Activated T-helper 17 cell treated with anti-CD3 and anti-CD28 coated beads, Interleukin-2, amount 50 U/mL, for 72 hours (primary cell): ENCODE data around the gene UPF3A. TPM values are rescaled to one million over a fixed set of nuclear protein-coding genes. Genes with fewer than 3 reads are reported as not detected.

ENCODE experiments used
- ATAC-seq: fragments of 150-1000 bp; cut with Tn5 transposase; replicated peaks from 2 replicates; pipeline ENCODE4 v1.10.0; 2021; ENCODE audit warnings: mild to moderate bottlenecking, moderate library complexity
- H3K27ac Mint-ChIP-seq: one replicate; pipeline ENCODE4 v1.8.0; 2022; ENCODE audit warnings: mixed read lengths
- H3K27me3 Mint-ChIP-seq: one replicate; pipeline ENCODE4 v1.8.0; 2022; ENCODE audit warnings: mixed read lengths
- H3K36me3 Mint-ChIP-seq: one replicate; pipeline ENCODE4 v1.8.0; 2022; ENCODE audit warnings: low read depth, mild to moderate bottlenecking, mixed read lengths
- H3K4me1 Mint-ChIP-seq: one replicate; pipeline ENCODE4 v1.8.0; 2022; ENCODE audit warnings: mixed read lengths
- H3K4me3 Mint-ChIP-seq: one replicate; pipeline ENCODE4 v1.8.0; 2022; ENCODE audit warnings: mild to moderate bottlenecking, mixed read lengths
- H3K9me3 Mint-ChIP-seq: one replicate; pipeline ENCODE4 v1.8.0; 2022; ENCODE audit warnings: mixed read lengths
- total RNA-seq, 2 donors: library from RNA; stranded (reverse); gene quantifications; one replicate each; pipeline ENCODE4 v1.2.3, GENCODE V29; 2022

The UPF3A gene
- total RNA-seq, 2 donors from 2014 or later, result 45.7 to 60.4 TPM

DNA sequence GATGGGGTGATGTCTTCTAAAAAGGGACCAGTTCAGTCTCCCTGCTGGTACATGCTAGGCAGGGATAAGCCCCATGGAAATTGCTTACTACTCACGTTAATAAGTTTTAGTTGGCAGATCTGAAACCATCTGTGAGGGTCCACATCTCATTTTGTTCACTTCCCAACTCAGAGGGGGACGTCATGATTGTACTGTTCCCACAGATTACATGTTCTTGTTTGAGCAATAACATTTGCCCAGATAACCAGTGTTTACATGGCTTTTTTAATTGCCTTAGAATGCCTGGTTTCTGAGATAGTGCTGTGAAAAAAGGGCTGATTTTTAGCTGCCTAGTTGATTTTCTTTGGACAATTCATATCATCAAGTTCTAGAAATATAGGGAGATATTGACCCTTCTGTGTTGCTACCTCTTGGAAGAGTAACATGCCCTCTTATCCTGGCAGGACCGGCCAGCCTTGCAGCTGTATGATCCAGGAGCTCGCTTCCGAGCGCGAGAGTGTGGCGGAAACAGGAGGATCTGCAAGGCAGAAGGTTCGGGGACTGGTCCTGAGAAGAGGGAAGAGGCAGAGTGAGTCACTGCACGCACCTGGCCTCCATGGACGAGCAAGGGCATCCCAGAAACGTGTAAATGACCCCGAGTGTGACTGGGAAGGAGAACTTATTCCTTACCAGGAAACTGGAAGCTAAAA is 23.1 kb downstream of the UPF3A start:
- no peaks in the 10 kb centered on the region for H3K4me1 Mint-ChIP-seq
- ATAC-seq, result no peak

DNA sequence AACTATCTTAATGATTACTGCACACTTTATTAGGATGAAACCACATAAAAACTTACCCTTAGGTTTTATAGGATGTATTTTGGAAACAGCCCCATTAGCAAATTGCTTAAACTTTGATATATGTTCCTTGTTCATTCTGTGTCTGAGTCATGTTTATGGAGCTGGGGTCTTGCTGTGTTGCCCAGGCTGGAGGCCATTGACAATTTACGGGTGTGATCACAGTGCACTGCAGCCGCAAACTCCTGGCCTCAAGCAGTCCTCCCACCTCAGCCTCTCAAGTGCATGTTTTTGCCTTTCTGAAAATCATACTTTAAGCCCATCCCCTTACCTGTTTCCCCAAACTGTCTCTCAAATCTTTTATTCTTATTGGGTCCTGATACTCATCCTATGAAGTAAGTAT is 27.7 kb downstream of the UPF3A start:
- Mint-ChIP-seq H3K27ac (no peak overlapping the region), H3K4me1 (peaks cover 11% of the 10 kb centered on the region), H3K9me3 (no peaks in the 10 kb centered on the region), H3K36me3 (peaks cover 39% of the 10 kb centered on the region), H3K4me3 (no peak overlapping the region), H3K27me3 (no peaks in the 10 kb centered on the region)
- no peak for ATAC-seq

More for the DNA sequence above, 23.1 kb downstream of the UPF3A start:
- Mint-ChIP-seq H3K9me3 (no peaks in the 10 kb centered on the region), H3K4me3 (no peak overlapping the region), H3K27me3 (no peaks in the 10 kb centered on the region), H3K36me3 (peaks cover 60% of the 10 kb centered on the region), H3K27ac (no peak overlapping the region)

DNA sequence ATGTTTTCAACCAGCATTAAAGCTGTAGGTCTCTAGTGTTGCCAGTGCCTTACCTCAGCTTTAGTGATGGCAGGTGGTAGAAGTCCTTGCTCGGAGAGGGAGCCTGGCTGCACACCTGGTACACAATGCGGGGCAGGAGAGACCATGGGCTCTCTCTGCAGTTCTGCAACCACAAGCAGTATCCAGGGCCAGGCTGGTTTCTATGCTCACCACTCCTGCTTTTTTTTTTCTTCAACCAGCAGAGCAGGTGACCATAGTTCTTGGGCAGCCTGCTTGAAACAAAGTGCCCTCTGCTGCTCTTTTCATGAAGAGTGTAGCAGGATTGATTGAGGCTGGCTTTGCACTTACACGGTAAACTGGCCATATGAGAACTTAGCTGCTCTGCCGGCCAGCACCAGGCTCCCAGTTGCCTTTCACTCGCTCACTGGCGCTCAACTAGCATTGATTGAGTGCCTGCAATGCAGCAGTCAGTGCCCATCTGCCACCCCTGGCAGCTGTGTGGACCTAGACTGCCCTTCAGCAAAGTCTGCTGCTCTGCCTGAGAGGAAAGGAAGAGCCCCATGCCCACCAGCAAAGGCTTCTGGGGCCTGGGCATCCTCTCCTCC is 28.5 kb downstream of the UPF3A start:
- H3K4me3 Mint-ChIP-seq, result no peak overlapping the region
- H3K4me1 Mint-ChIP-seq, result peaks cover 14% of the 10 kb centered on the region
- no peaks in the 10 kb centered on the region for H3K9me3 Mint-ChIP-seq
- peaks cover 34% of the 10 kb centered on the region for H3K36me3 Mint-ChIP-seq
- no peak overlapping the region for H3K27ac Mint-ChIP-seq
- ATAC-seq, result no peak
- no peaks in the 10 kb centered on the region for H3K27me3 Mint-ChIP-seq

DNA sequence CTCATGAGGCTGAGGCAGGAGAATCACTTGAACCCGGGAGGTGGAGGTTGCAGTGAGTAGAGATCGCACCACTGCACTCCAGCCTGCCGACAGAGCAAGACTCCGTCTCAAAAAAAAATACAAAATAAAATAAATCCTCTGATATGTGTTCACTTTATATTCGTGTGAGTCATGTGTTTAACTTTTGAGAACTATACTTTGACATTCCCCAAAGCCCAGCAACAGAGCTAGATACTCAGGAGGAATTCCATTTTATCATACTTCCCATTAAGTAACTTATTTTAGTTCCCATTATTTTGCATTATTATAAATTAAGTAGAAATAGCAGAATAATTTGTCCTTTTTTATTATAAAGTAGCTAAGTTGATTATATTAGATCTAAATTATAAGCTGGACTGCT is 29.6 kb downstream of the UPF3A start:
- Mint-ChIP-seq H3K27me3 (no peaks in the 10 kb centered on the region), H3K4me3 (no peak overlapping the region), H3K27ac (no peak overlapping the region), H3K36me3 (peaks cover 38% of the 10 kb centered on the region), H3K4me1 (peaks cover 21% of the 10 kb centered on the region), H3K9me3 (no peaks in the 10 kb centered on the region)
- ATAC-seq, result no peak

DNA sequence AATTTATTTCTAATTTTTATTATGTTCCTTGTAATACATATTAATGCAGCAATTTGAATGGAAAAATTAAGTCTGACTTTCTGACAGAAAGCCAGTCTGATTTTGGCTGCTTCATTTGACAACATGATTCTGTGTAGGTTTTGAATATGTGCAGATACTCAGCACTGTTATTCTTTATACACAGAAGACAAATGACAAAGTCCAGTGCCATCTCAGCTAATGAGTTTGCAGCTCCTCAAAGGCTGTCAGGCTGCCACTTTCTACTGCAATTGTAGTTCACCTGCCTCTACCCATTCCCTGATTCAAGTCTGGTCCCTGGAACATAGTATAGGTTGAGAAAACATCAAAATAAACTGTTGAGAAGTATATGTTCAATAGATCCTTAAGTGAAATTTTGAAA is 30.0 kb downstream of the UPF3A start:
- Mint-ChIP-seq H3K9me3 (no peaks in the 10 kb centered on the region), H3K4me1 (peaks cover 21% of the 10 kb centered on the region), H3K27me3 (no peaks in the 10 kb centered on the region), H3K36me3 (peaks cover 34% of the 10 kb centered on the region), H3K27ac (no peak overlapping the region), H3K4me3 (no peak overlapping the region)
- ATAC-seq, result no peak

DNA sequence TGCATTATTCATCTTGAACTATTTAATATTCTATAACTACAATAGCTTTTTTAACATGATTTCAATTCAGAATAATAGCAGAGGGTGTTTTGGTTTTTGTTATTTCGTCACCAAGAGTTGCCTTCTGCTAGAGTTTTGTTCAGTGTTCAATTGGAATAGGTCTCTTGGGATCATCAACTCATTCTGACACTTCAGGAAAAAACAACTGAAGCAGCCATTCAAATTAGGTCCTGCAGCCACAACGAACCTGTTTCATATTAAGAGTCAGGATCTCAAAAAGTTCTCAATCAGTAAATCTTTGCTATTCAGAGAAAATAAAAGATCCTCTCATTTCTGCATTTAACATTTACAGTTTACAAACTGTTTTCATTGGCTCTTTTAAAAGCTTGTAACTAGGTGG is 30.5 kb downstream of the UPF3A start:
- no peak for ATAC-seq
- H3K9me3 Mint-ChIP-seq, result no peaks in the 10 kb centered on the region
- H3K27me3 Mint-ChIP-seq, result no peaks in the 10 kb centered on the region
- H3K36me3 Mint-ChIP-seq, result peaks cover 34% of the 10 kb centered on the region
- no peak overlapping the region for H3K4me3 Mint-ChIP-seq
- no peak overlapping the region for H3K27ac Mint-ChIP-seq
- H3K4me1 Mint-ChIP-seq, result peaks cover 21% of the 10 kb centered on the region

DNA sequence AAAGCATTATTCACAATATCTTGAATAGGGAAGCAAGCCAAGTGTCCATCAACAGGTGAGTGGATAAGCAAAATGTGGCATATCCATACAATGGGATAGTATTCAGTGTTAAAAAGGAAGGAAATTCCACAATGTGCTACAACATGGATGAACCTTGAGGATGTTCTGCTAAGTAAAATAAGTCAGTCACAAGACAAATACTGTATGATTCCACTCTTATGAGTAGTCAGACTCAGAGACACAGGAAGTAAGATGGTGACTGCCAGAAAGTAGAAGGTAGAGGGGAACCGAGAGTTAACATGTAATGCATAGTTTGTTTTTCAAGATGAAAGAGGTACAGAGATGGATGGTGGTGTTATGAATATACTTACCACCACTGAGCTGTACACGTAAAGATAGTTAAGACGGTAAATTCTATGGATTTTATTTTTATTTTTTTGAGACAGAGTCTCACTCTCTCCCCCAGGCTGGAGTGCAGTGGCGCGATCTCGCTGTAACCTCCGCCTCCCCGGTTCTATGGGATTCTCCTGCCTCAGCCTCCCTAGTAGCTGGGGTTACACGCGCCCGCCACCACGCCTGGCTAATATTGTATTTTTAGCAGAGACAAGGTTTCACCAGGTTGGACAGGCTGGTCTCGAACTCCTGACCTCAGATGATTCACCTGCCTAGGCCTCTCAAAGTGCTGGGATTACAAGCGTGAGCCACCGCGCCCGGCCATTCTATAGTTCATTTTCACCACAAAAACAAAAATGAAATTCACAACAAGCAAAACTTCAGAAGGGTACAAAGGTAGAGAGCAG is 31.9 kb downstream of the UPF3A start:
- H3K4me1 Mint-ChIP-seq, result peaks cover 21% of the 10 kb centered on the region
- no peaks in the 10 kb centered on the region for H3K27me3 Mint-ChIP-seq
- peak overlapping the region; percentile 95 for H3K4me3 Mint-ChIP-seq
- no peaks in the 10 kb centered on the region for H3K9me3 Mint-ChIP-seq
- H3K36me3 Mint-ChIP-seq, result peaks cover 40% of the 10 kb centered on the region
- H3K27ac Mint-ChIP-seq, result peak overlapping the region; percentile 99
- ATAC-seq, result peak; percentile 67

DNA sequence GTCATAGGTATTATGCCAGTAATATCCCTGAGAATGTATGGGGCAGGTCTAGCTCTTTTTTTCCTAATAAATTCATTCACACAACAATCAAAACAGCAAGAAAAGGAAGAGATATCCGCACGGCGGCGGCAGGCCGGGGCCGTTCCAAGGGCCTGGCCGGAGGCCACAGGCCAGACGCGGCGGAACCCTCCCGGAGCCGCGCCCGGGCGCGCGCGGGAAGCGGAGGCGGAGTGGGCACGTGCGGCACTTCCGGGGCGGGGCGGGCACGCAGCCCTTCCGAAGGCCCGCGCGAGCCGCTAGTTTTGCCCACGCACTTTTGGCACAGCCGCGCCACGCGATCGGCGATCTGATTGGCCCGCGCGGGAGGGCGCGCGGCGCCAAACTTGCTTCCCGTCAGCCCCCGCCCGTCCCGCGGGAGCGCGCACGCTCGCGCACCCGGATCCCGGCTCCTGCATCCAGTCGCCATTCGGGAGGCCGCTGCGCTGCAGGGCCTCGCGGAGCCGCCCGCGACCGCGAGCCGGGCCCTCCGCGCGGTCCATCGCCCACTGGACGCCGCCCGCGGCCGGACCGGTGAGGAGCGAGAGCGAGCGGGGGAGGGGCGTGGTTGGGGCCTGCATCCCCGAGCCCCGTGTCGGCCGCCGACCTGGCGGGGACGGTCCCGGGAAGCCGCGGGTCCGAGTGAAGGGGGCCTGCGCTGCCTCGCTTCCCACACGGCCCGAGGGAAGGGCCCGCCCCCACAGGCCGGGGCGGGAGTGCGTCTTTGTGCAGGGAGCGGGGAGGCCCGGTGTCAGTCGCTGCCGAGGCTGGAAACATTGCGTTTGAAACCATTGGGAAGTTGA is 32.9 kb downstream of the UPF3A start, which contains the start of gene CHAMP1:
CHAMP1 (plus strand) TSS at position 430 of the 839 bp plus-strand sequence. CDS start 9,340 bp downstream, outside the sequence.
- H3K27me3 Mint-ChIP-seq, result no peaks in the 10 kb centered on the region
- peak within 1 kb of the TSS; percentile 95 for H3K4me3 Mint-ChIP-seq
- H3K4me1 Mint-ChIP-seq, result peaks cover 28% of the 10 kb centered on the region
- H3K27ac Mint-ChIP-seq, result peak within 1 kb of the TSS; percentile 99
- peak; percentile 77 for ATAC-seq
- H3K9me3 Mint-ChIP-seq, result no peaks in the 10 kb centered on the region
- peaks cover 48% of the 10 kb centered on the region for H3K36me3 Mint-ChIP-seq

DNA sequence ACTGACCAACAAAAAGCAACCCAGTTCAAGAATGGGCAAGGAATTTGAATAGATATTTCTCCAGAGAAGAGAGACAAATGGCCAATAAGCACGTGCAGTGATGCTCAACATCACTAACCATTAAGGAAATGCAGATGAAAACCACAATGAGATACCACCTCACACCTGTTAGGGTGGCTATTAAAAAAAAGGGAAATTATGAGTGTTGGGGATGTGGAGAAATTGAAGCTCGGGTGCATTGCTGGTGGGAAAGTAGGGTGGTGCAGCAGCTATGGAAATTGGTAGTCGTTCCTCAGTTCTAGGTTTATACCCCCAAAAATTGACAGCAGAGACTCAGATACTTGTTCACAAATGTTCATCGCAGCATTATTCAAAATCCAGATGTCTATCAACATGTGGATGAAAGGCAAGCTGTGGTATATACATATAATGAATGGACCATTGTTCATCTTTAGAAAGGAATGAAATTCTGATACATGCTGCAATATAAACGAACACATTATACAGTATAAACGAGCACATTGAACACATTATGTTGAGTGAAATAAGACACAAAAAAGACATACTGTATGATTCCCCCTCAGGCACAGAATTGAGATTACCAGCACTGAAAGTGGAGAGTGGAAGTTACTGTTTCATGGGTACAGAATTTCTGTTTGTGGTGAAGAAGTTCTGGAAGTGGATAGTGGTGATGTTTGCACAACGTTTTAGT is 33.8 kb downstream of the UPF3A start:
- no peak for ATAC-seq
- Mint-ChIP-seq H3K4me3 (peak overlapping the region; percentile 95), H3K4me1 (peaks cover 37% of the 10 kb centered on the region), H3K27me3 (no peaks in the 10 kb centered on the region), H3K36me3 (peaks cover 57% of the 10 kb centered on the region), H3K9me3 (no peaks in the 10 kb centered on the region), H3K27ac (peak overlapping the region; percentile 82)

DNA sequence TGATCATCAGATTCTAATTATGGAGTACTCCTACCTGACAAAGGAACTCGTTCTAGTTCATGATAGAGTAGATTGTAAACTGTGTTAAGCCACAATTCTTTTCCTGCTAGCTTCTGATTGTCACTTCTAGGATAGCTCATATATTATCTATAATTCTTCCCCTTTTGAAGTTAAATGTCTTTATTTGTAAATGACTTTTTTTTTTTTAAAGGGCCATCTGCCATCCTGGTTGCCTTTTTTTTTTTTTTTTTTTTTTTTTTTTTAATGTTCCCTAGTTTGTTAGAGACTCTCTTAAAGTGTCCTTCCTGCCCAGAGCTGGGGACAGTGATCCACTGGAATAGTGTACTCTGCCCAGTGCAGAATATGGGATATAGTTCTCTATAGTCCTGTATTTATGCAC is 37.2 kb downstream of the UPF3A start:
- ATAC-seq, result no peak
- Mint-ChIP-seq H3K4me3 (peak overlapping the region; percentile 4), H3K9me3 (no peaks in the 10 kb centered on the region), H3K27me3 (no peaks in the 10 kb centered on the region), H3K4me1 (peaks cover 39% of the 10 kb centered on the region), H3K27ac (peak overlapping the region; percentile 51), H3K36me3 (peaks cover 84% of the 10 kb centered on the region)

DNA sequence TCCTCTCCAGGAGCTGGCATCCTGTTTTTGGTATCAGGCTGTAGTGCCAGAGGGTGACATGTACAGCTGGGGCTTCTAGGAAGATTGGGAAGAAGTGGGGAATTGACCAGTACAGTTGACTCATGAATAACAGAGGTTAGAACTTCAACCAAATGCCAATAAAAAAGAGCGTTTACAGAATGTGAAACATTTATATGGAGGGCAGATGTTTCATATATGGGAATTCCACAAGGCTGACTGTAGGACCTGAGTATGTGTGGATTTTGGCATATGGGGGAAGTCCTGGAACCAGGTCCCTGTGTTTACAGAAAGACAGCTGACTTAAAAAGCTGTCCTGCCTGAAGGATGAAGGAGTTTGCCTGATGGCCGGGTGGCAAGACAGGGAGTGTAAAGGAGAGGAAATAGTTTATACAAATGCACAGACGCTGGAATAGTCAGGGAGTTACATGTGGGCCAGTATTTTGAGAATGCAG is 38.1 kb downstream of the UPF3A start:
- ATAC-seq, result no peak
- H3K4me1 Mint-ChIP-seq, result peaks cover 41% of the 10 kb centered on the region
- peaks cover 87% of the 10 kb centered on the region for H3K36me3 Mint-ChIP-seq
- H3K9me3 Mint-ChIP-seq, result no peaks in the 10 kb centered on the region
- no peaks in the 10 kb centered on the region for H3K27me3 Mint-ChIP-seq
- H3K27ac Mint-ChIP-seq, result peak overlapping the region; percentile 51
- peak overlapping the region; percentile 4 for H3K4me3 Mint-ChIP-seq

DNA sequence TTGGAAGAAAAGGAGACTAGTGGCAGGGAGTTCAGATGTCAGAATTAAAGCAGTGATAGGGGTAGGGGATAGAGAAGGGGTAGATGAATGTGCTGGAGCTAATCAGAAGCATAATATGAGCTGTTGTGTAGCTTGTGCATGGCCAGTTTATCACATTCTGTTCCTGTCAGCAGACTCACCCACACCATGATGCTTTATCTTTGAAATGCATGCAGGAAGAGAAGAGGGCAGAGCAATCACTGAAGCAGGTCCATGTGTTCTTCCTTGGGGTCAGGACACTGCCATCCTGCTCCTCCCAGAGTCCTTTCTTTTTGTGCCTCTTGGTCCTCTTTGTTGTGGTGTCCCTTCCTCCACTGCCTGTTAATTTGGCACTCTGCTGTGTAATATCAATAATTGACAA is 38.7 kb downstream of the UPF3A start:
- H3K4me3 Mint-ChIP-seq, result peak overlapping the region; percentile 4
- peak overlapping the region; percentile 51 for H3K27ac Mint-ChIP-seq
- peaks cover 42% of the 10 kb centered on the region for H3K4me1 Mint-ChIP-seq
- peaks cover 88% of the 10 kb centered on the region for H3K36me3 Mint-ChIP-seq
- ATAC-seq, result no peak
- H3K9me3 Mint-ChIP-seq, result no peaks in the 10 kb centered on the region
- no peaks in the 10 kb centered on the region for H3K27me3 Mint-ChIP-seq

DNA sequence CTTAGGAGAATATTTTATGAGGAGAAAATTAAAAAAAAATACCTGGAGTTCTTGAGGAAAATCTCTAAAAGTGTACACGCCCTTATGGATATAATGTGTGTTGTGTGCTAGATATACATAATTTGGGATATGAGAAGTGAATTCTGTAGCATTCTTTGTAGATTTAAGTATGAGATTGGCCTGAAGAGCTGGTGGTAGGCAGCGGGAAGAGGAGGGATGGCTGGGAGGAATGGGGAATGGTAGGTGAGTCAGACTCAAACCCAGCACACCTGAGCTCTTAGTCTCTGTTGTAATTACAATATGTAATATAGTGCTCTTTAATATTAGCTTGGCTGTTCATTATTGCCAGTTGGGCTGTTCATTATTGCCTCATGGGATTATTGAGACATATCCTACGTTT is 39.9 kb downstream of the UPF3A start:
- H3K9me3 Mint-ChIP-seq, result no peaks in the 10 kb centered on the region
- H3K27ac Mint-ChIP-seq, result no peak overlapping the region
- H3K27me3 Mint-ChIP-seq, result no peaks in the 10 kb centered on the region
- ATAC-seq, result no peak
- H3K4me1 Mint-ChIP-seq, result peaks cover 47% of the 10 kb centered on the region
- H3K4me3 Mint-ChIP-seq, result no peak overlapping the region
- H3K36me3 Mint-ChIP-seq, result peaks cover 94% of the 10 kb centered on the region
